Measurements from ENCODE around the gene CARMIL3.
"Not testable (repeated sequence)": the region's sequence is repeated elsewhere in the genome, so short reads cannot be mapped to it uniquely, and the experiment has no call there.

The CARMIL3 gene

GRCh38 chr14:24032727-24033418 lies 18.9 kb upstream of the CARMIL3 start:
- no peak overlapping the region for H3K4me3 ChIP-seq (ENCODE audit: low read length)
- H2AFZ ChIP-seq (ENCODE audit: low read depth, low read length): no peak overlapping the region
- no peaks in the 10 kb centered on the region for H3K36me3 ChIP-seq (ENCODE audit: insufficient read depth, low read length)
- peaks cover 3% of the 10 kb centered on the region for H3K27me3 ChIP-seq (ENCODE audit: insufficient read depth, low read length)
- peaks cover 2% of the 10 kb centered on the region for H3K9me3 ChIP-seq (ENCODE audit: low read length)
- H3K4me1 ChIP-seq (ENCODE audit: insufficient read depth, low read length): no peaks in the 10 kb centered on the region

DNA sequence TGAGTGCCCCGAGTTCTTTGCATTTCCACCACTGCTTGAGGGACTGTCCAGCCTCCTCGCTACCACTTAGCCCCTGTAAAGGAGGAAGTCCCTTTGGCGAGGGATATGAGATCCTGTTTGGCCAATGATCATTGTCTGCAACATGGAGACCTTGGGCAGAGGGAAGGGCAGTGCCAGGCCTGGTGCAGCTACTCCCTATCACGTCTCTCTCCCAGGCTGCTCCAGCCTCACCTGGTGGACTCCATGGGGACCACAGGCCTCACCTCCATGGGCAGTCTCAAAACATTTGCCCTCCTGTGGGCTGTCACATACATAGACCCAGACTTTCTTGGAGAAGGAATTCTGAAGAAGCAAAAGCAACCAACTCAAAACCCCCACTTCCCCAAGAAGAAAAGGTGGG lies 16.0 kb upstream of the CARMIL3 start:
- Histone ChIP-seq H3K4me3 (ENCODE audit: low read length) (peak overlapping the region; percentile 50), H2AFZ (ENCODE audit: low read depth, low read length) (peak overlapping the region; percentile 24)
- not testable (repeated sequence) for H3K4me1 ChIP-seq (ENCODE audit: insufficient read depth, low read length); H3K36me3 ChIP-seq (ENCODE audit: insufficient read depth, low read length); H3K27me3 ChIP-seq (ENCODE audit: insufficient read depth, low read length); H3K9me3 ChIP-seq (ENCODE audit: low read length)

- H3K4me1 ChIP-seq (ENCODE audit: insufficient read depth, low read length): no peaks in the 10 kb centered on the region
- peak overlapping the region; percentile 50 for H3K4me3 ChIP-seq (ENCODE audit: low read length)
- H2AFZ ChIP-seq (ENCODE audit: low read depth, low read length): peak overlapping the region; percentile 24
- peaks cover 2% of the 10 kb centered on the region for H3K9me3 ChIP-seq (ENCODE audit: low read length)
- H3K36me3 ChIP-seq (ENCODE audit: insufficient read depth, low read length): no peaks in the 10 kb centered on the region
- peaks cover 3% of the 10 kb centered on the region for H3K27me3 ChIP-seq (ENCODE audit: insufficient read depth, low read length)
Observed at GRCh38 chr14:24036169-24036962, 15.4 kb upstream of the CARMIL3 start.

DNA sequence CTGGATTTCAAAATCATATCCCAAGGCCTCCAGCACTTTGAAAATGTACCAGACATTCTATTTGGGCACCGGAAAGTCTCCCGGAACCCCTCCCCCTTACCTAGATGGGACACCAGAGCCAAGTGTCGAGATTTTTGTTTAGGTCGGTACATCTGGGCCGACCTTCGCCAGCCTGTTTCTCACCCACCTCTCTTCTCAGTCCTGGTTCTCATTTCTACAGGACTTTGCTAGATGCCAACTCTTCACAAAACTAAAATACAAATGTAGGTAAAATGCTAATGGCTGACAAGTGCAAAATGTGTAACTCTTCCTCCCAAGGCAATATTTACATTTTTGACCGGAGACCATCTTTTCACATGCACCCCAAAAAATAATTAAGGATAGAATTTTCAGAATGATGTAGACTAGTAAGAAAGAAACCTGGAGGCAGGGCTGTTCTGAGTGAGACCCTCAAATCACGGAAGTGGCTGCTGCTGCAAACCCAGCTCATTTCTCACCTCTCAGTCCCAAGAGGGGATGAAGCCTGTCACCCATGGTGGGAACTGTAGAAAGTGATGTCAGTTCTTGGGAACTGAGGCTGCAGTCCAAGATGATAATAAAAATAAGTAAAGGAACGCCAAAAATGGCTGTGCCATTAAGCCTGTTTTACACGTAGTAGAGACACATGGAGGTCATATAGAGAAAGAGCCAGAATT lies 14.7 kb upstream of the CARMIL3 start:
- not testable (repeated sequence) for H3K4me1 ChIP-seq (ENCODE audit: insufficient read depth, low read length); H3K36me3 ChIP-seq (ENCODE audit: insufficient read depth, low read length); H3K27me3 ChIP-seq (ENCODE audit: insufficient read depth, low read length); H3K9me3 ChIP-seq (ENCODE audit: low read length)
- Histone ChIP-seq H2AFZ (ENCODE audit: low read depth, low read length) (peak overlapping the region; percentile 24), H3K4me3 (ENCODE audit: low read length) (peak overlapping the region; percentile 50)

DNA sequence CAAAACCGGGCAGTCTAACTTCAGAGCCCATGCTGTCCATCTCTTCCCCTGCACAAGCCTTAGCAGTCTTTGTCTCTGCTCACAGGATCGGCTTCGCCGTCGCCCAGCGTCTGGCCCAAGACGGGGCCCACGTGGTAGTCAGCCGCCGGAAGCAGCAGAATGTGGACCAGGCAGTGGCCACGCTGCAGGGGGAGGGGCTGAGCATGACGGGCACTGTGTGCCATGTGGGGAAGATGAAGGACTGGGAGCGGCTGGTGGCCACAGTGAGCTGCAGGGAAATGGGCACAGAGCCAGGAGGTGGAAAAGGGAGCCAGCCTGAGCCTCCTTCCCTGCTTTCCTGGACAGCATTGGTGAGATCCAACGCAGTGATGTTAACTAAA lies 14.2 kb upstream of the CARMIL3 start:
- Histone ChIP-seq H3K27me3 (ENCODE audit: insufficient read depth, low read length) (peaks cover 6% of the 10 kb centered on the region), H3K9me3 (ENCODE audit: low read length) (peaks cover 2% of the 10 kb centered on the region), H3K4me3 (ENCODE audit: low read length) (no peak overlapping the region), H3K36me3 (ENCODE audit: insufficient read depth, low read length) (no peaks in the 10 kb centered on the region), H2AFZ (ENCODE audit: low read depth, low read length) (no peak overlapping the region), H3K4me1 (ENCODE audit: insufficient read depth, low read length) (no peaks in the 10 kb centered on the region)

GRCh38 chr14:24038686-24039085 lies 13.1 kb upstream of the CARMIL3 start:
- Histone ChIP-seq H3K9me3 (ENCODE audit: low read length) (no peaks in the 10 kb centered on the region), H3K36me3 (ENCODE audit: insufficient read depth, low read length) (no peaks in the 10 kb centered on the region), H3K27me3 (ENCODE audit: insufficient read depth, low read length) (peaks cover 9% of the 10 kb centered on the region), H2AFZ (ENCODE audit: low read depth, low read length) (no peak overlapping the region), H3K4me1 (ENCODE audit: insufficient read depth, low read length) (no peaks in the 10 kb centered on the region), H3K4me3 (ENCODE audit: low read length) (no peak overlapping the region)

DNA sequence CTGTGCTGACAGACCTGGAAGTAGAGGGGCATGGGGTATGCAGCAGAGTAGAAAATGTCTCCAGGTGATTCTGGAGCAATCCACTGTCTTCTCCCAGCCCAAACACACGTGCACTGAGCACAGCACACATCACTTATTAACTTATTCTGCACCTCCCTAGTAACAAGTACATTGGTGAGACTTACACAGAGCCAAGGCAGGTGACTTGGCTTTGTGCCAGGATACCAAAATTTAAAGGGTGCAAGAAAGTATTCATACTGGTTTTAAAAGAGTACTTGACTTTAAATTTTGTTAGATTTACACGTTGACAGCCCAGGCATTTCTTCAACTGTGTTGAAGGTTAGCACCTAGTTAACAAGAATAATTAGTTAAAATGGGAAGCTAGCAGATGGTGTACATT lies 11.1 kb upstream of the CARMIL3 start:
- H3K4me3 ChIP-seq (ENCODE audit: low read length): no peak overlapping the region
- H3K27me3 ChIP-seq (ENCODE audit: insufficient read depth, low read length): peaks cover 12% of the 10 kb centered on the region
- H3K9me3 ChIP-seq (ENCODE audit: low read length): no peaks in the 10 kb centered on the region
- no peaks in the 10 kb centered on the region for H3K36me3 ChIP-seq (ENCODE audit: insufficient read depth, low read length)
- H3K4me1 ChIP-seq (ENCODE audit: insufficient read depth, low read length): no peaks in the 10 kb centered on the region
- H2AFZ ChIP-seq (ENCODE audit: low read depth, low read length): no peak overlapping the region

- Histone ChIP-seq H3K4me1 (ENCODE audit: insufficient read depth, low read length) (no peaks in the 10 kb centered on the region), H3K27me3 (ENCODE audit: insufficient read depth, low read length) (peaks cover 13% of the 10 kb centered on the region), H2AFZ (ENCODE audit: low read depth, low read length) (no peak overlapping the region), H3K9me3 (ENCODE audit: low read length) (no peaks in the 10 kb centered on the region), H3K4me3 (ENCODE audit: low read length) (no peak overlapping the region), H3K36me3 (ENCODE audit: insufficient read depth, low read length) (no peaks in the 10 kb centered on the region)
Observed at GRCh38 chr14:24042746-24043145, 9.1 kb upstream of the CARMIL3 start.

- Histone ChIP-seq H3K27me3 (ENCODE audit: insufficient read depth, low read length) (peaks cover 12% of the 10 kb centered on the region), H3K4me1 (ENCODE audit: insufficient read depth, low read length) (peaks cover 11% of the 10 kb centered on the region)
- not testable (repeated sequence) for H2AFZ ChIP-seq (ENCODE audit: low read depth, low read length); H3K9me3 ChIP-seq (ENCODE audit: low read length); H3K36me3 ChIP-seq (ENCODE audit: insufficient read depth, low read length); H3K4me3 ChIP-seq (ENCODE audit: low read length)
Observed at GRCh38 chr14:24049002-24049401, 2.8 kb upstream of the CARMIL3 start.

GRCh38 chr14:24050753-24051152 lies 1.1 kb upstream of the CARMIL3 start:
- not testable (repeated sequence) for H3K4me3 ChIP-seq (ENCODE audit: low read length); H3K27me3 ChIP-seq (ENCODE audit: insufficient read depth, low read length); H2AFZ ChIP-seq (ENCODE audit: low read depth, low read length); H3K9me3 ChIP-seq (ENCODE audit: low read length); H3K36me3 ChIP-seq (ENCODE audit: insufficient read depth, low read length)
- H3K4me1 ChIP-seq (ENCODE audit: insufficient read depth, low read length): peaks cover 11% of the 10 kb centered on the region

DNA sequence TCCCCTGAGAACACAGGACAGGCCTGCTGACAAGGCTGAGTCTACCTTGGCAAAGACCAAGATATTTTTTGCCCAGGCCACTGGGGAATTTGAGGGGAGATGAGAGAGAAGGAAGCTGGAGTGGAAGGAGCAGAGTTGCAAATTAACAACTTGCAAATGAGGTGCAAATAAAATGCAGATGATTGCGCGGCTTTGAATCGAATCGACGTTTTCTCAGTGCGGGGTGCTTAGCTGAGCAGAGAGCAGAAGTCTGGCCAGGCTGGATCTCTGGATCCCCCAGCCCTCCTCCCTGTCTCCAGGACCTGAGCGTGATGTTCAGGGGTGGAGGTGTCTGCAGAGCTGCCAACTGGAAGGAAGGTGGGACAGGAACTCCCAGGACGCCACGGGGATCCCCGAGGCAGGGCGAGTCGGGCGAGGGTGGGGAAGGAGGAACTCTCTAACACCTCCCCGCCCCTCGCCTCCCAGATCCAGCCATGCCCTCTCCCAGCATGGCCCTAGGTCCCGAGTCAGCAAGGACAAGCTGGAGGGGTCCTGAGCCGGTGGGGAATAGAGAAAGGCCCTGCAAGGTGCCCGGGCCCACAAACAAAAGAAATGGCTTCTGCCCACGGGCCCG lies 527 bp upstream of the CARMIL3 start:
- Histone ChIP-seq H2AFZ (ENCODE audit: low read depth, low read length) (peak overlapping the region; percentile 72), H3K4me1 (ENCODE audit: insufficient read depth, low read length) (peaks cover 11% of the 10 kb centered on the region), H3K36me3 (ENCODE audit: insufficient read depth, low read length) (peaks cover 7% of the 10 kb centered on the region), H3K27me3 (ENCODE audit: insufficient read depth, low read length) (peaks cover 9% of the 10 kb centered on the region), H3K4me3 (ENCODE audit: low read length) (peak overlapping the region; percentile 58), H3K9me3 (ENCODE audit: low read length) (no peaks in the 10 kb centered on the region)

- Histone ChIP-seq H3K9me3 (ENCODE audit: low read length) (no peaks in the 10 kb centered on the region), H3K27me3 (ENCODE audit: insufficient read depth, low read length) (peaks cover 6% of the 10 kb centered on the region), H3K4me1 (ENCODE audit: insufficient read depth, low read length) (peaks cover 11% of the 10 kb centered on the region), H2AFZ (ENCODE audit: low read depth, low read length) (peak overlapping the region; percentile 72), H3K36me3 (ENCODE audit: insufficient read depth, low read length) (peaks cover 9% of the 10 kb centered on the region), H3K4me3 (ENCODE audit: low read length) (peak overlapping the region; percentile 58)
Observed at GRCh38 chr14:24052656-24053547, 1.1 kb downstream of the CARMIL3 start.

Measured in neuron (in vitro differentiated cells).